HepG2 (cell line): ENCODE data around the gene PPP4C. TPM values are rescaled to one million over a fixed set of nuclear protein-coding genes. Genes with fewer than 3 reads are reported as not detected.
A peak's percentile ranks its signal among the peaks of the same experiment; 100 is the strongest.

Experiments
- BCLAF1 ChIP-seq: fragments of 450-650 bp; IDR thresholded peaks from 2 replicates; pipeline ENCODE4 v1.6.1; 2017; ENCODE audit warnings: mild to moderate bottlenecking
- CBX2 ChIP-seq, 2 experiments: fragments of 200-600 bp in 1 of 2; sonication (generic); formaldehyde crosslinking in 1 of 2; IDR thresholded peaks; 2 replicates each; pipeline versions ENCODE4 v1.7.0 to v1.8.1; 2018 to 2022; ENCODE audit warnings: low read depth in 2 of 2, low read length in 1 of 2, mild to moderate bottlenecking in 1 of 2, missing genetic modification reagents in 1 of 2
- HES4 ChIP-seq: sonication (generic); formaldehyde crosslinking; IDR thresholded peaks from 2 replicates; pipeline ENCODE4 v1.9.0; 2021; ENCODE audit warnings: mild to moderate bottlenecking, missing genetic modification reagents, borderline replicate concordance
- NCOA2 ChIP-seq: sonication (generic); formaldehyde crosslinking; IDR thresholded peaks from 2 replicates; pipeline ENCODE4 v1.8.0; 2022; ENCODE audit warnings: inconsistent platforms
- NRL ChIP-seq: sonication (generic); formaldehyde crosslinking; IDR thresholded peaks from 2 replicates; pipeline ENCODE4 v1.5.0; 2020; ENCODE audit warnings: missing genetic modification reagents, mild to moderate bottlenecking, moderate library complexity, borderline replicate concordance
- PBX2 ChIP-seq: IDR thresholded peaks from 2 replicates; pipeline ENCODE4 v1.6.1; 2016; ENCODE audit warnings: control low read depth
- PHB2 ChIP-seq: fragments of 450-650 bp; IDR thresholded peaks from 2 replicates; pipeline ENCODE4 v1.6.1; 2018; ENCODE audit not compliant: partially characterized antibody
- PHF21A ChIP-seq: sonication (generic); formaldehyde crosslinking; IDR thresholded peaks from 2 replicates; pipeline ENCODE4 v1.5.0; 2020; ENCODE audit warnings: mild to moderate bottlenecking, missing genetic modification reagents
- SP4 ChIP-seq: sonication (generic); formaldehyde crosslinking; IDR thresholded peaks from 2 replicates; pipeline ENCODE4 v1.8.1; 2023; ENCODE audit warnings: mild to moderate bottlenecking, missing genetic modification reagents
- ZNF225 ChIP-seq: sonication (generic); formaldehyde crosslinking; IDR thresholded peaks from 2 replicates; pipeline ENCODE4 v1.4.0; 2020; ENCODE audit warnings: mild to moderate bottlenecking, missing genetic modification reagents
- ZNF230 ChIP-seq: sonication (generic); formaldehyde crosslinking; IDR thresholded peaks from 2 replicates; pipeline ENCODE4 v1.4.0; 2020; ENCODE audit warnings: mild to moderate bottlenecking, missing genetic modification reagents
- ZNF30 ChIP-seq: sonication (generic); formaldehyde crosslinking; IDR thresholded peaks from 2 replicates; pipeline ENCODE4 v1.5.0; 2020; ENCODE audit warnings: mild to moderate bottlenecking, missing genetic modification reagents
- ZNF441 ChIP-seq: sonication (generic); formaldehyde crosslinking; IDR thresholded peaks from 2 replicates; pipeline ENCODE4 v1.7.0; 2021; ENCODE audit warnings: missing genetic modification reagents, borderline replicate concordance
- ZNF841 ChIP-seq: sonication (generic); formaldehyde crosslinking; IDR thresholded peaks from 2 replicates; pipeline ENCODE4 v1.8.1; 2023; ENCODE audit warnings: missing genetic modification reagents, borderline replicate concordance
- ZNF850 ChIP-seq: sonication (generic); formaldehyde crosslinking; conservative IDR thresholded peaks from 2 replicates; pipeline ENCODE4 v1.9.0; 2021; ENCODE audit warnings: mild to moderate bottlenecking, missing genetic modification reagents
- ZSCAN5A ChIP-seq: sonication (generic); formaldehyde crosslinking; IDR thresholded peaks from 2 replicates; pipeline ENCODE4 v1.8.0; 2022; ENCODE audit warnings: mild to moderate bottlenecking, missing genetic modification reagents, borderline replicate concordance
- polyA plus RNA-seq, 8 experiments: library from polyadenylated mRNA; depleted of rRNA in 3 of 8; stranded (reverse) in 7 of 8; unstranded in 1 of 8; fragments of >200 nt; fragmentation: Illumina TruSeq in 4 of 8; extraction: Trizol in 4 of 8; gene quantifications; 2 replicates each; pipeline versions ENCODE4 v1.2.1 to v1.2.3, GENCODE V29; 2011 to 2016; ENCODE audit warnings: low read depth in 4 of 8, missing spikeins in 1 of 8, mixed read lengths in 1 of 8; ENCODE audit not compliant: insufficient read depth in 1 of 8
- total RNA-seq, 5 experiments: library from RNA; depleted of rRNA; stranded (reverse); fragments of >200 nt; fragmentation: Illumina TruSeq; extraction: Trizol; gene quantifications; 2 replicates each; pipeline ENCODE4 v1.2.3, GENCODE V29; 2016; ENCODE audit warnings: low read depth in 1 of 5
- TF ChIP-seq, protein P1 (sequence below): IDR thresholded peaks from 2 replicates; pipeline ENCODE4 v1.6.1; 2016; ENCODE audit warnings: mild to moderate bottlenecking
- TF ChIP-seq, protein P2 (sequence below): sonication (generic); formaldehyde crosslinking; IDR thresholded peaks from 2 replicates; pipeline ENCODE4 v1.4.0; 2020; ENCODE audit warnings: missing genetic modification reagents
- TF ChIP-seq, protein P3 (sequence below): sonication (generic); formaldehyde crosslinking; IDR thresholded peaks from 2 replicates; pipeline ENCODE4 v1.4.0; 2020; ENCODE audit warnings: missing genetic modification reagents, mild to moderate bottlenecking, borderline replicate concordance

PPP4C gene
- total and polyA plus RNA-seq, 2 of the 13 experiments (the other 11 are each of a cell fraction or from before 2014, with no cell fraction given) = 176 to 220 TPM

DNA sequence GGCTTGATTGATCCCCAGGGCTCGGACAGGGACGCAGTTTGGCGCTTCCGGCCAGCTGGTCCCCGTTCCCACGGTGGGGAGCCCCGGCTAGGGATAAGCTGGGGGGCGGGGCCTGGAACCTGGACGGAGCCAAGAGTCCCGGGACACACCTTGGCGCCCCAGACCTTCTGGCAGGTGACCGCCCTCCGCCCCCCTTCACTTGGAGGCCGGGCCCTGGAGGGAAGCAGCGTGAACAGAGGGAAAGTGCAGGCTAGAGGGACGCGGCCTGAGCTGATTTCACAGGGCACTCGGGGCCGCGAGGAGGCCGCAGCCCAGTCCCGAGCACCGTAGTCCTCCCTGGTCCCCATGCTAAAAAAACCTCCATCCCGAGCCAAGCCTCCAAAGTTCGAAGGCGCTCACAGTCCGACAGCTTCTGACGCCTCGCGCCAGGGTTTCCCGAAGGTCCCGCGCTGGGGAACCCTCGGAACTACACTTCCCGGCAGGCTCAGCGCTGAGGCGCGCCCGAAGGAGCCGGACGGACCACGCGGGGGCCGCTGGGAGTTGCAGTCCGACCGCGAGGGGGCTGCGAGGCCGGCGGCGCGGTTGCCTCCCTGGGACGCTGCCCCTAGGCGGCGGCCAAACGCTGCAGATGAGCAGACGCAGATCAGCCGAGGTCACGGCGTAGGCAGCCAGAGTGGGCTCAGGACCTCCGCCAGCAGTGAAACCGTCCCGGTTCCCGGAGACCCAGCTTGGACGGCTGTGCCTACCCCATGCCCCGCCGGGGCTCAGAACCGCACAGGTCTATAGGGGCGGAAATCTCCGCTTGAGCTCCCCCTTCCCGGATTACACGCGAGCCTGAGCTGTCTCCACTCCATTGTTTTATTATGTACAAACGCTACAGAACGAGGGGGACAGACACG, 15.9 kb downstream of the PPP4C start, which contains the start of gene TBX6 (continued):
- TF ChIP-seq NRL (CRISPR knock-in tag) (no peak), PBX2 (CRISPR knock-in tag) (no peak), ZNF441 (CRISPR knock-in tag) (no peak), ZNF225 (CRISPR knock-in tag) (peak; percentile 19; the same call in 1 of the 2 replicates), ZNF230 (CRISPR knock-in tag) (no peak), ZNF841 (CRISPR knock-in tag) (no peak), ZSCAN5A (CRISPR knock-in tag) (peak; percentile 56; the same call in 1 of the 2 replicates), ZNF850 (CRISPR knock-in tag) (no peak), PHB2 (no peak), SP4 (CRISPR knock-in tag) (no peak; the same call in 1 of the 2 replicates), NCOA2 (CRISPR knock-in tag) (peak; percentile 50; the same call in 1 of the 2 replicates), BCLAF1 (no peak), CBX2 (IDR thresholded peaks at IDR 0.05; ENCODE audit: low read depth, low read length) (no peak), CBX2 (CRISPR knock-in tag; IDR thresholded peaks at IDR 0.05; ENCODE audit: low read depth) (no peak), ZNF30 (CRISPR knock-in tag) (no peak), HES4 (CRISPR knock-in tag) (peak; percentile 28; the same call in 1 of the 2 replicates), PHF21A (CRISPR knock-in tag) (peak; percentile 85; the same call in 1 of the 2 replicates)
- TF ChIP-seq, protein P1, sequence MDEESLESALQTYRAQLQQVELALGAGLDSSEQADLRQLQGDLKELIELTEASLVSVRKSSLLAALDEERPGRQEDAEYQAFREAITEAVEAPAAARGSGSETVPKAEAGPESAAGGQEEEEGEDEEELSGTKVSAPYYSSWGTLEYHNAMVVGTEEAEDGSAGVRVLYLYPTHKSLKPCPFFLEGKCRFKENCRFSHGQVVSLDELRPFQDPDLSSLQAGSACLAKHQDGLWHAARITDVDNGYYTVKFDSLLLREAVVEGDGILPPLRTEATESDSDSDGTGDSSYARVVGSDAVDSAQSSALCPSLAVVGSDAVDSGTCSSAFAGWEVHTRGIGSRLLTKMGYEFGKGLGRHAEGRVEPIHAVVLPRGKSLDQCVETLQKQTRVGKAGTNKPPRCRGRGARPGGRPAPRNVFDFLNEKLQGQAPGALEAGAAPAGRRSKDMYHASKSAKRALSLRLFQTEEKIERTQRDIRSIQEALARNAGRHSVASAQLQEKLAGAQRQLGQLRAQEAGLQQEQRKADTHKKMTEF (CRISPR knock-in tag) = peak; percentile 92
- TF ChIP-seq, protein P2, sequence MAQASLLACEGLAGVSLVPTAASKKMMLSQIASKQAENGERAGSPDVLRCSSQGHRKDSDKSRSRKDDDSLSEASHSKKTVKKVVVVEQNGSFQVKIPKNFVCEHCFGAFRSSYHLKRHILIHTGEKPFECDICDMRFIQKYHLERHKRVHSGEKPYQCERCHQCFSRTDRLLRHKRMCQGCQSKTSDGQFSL (CRISPR knock-in tag) = no peak; the same call in 1 of the 2 replicates
- TF ChIP-seq, protein P3, sequence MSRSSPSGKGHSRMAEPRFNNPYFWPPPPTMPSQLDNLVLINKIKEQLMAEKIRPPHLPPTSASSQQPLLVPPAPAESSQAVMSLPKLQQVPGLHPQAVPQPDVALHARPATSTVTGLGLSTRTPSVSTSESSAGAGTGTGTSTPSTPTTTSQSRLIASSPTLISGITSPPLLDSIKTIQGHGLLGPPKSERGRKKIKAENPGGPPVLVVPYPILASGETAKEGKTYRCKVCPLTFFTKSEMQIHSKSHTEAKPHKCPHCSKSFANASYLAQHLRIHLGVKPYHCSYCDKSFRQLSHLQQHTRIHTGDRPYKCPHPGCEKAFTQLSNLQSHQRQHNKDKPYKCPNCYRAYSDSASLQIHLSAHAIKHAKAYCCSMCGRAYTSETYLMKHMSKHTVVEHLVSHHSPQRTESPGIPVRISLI (CRISPR knock-in tag) = no peak
